Peyer's patch (tissue), 4 donors: ENCODE data around the gene ELAVL4.

ENCODE experiments used
- POLR2A ChIP-seq, 2 donors: fragments of 450-650 bp; IDR thresholded peaks; one replicate each; pipeline ENCODE4 v1.5.1; 2017; ENCODE audit warnings: antibody characterized with exemption in 2 of 2, mild to moderate bottlenecking in 2 of 2, moderate library complexity in 2 of 2
- TF ChIP-seq, protein P1 (sequence below), 6 experiments: fragments of 450-650 bp in 4 of 6; fragments of 200-600 bp in 2 of 6; sonication (generic) in 1 of 6; IDR thresholded peaks; one replicate each; pipeline ENCODE4 v1.5.1; 2017 to 2019; ENCODE audit warnings: antibody characterized with exemption in 6 of 6, mild to moderate bottlenecking in 3 of 6, moderate library complexity in 1 of 6

DNA sequence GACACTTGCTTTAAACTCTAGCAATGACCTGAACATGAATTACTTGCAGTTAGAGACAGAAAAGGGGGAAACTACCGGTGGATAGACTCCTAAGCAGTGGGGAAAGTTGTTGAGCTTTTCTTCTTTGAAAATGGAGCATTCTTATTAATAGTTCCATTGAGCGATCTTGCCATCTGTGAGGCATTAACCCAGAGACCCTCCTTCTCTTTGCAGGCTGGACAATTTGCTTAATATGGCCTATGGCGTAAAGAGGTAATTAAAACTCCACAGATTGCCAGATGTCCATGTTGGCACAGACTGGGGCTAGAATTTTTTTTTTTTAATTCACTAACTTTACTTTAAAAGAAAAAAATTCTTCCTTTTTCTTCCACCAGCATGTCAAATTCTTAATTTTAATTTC is 88.5 kb downstream of the ELAVL4 start:
- TF ChIP-seq, protein P1, sequence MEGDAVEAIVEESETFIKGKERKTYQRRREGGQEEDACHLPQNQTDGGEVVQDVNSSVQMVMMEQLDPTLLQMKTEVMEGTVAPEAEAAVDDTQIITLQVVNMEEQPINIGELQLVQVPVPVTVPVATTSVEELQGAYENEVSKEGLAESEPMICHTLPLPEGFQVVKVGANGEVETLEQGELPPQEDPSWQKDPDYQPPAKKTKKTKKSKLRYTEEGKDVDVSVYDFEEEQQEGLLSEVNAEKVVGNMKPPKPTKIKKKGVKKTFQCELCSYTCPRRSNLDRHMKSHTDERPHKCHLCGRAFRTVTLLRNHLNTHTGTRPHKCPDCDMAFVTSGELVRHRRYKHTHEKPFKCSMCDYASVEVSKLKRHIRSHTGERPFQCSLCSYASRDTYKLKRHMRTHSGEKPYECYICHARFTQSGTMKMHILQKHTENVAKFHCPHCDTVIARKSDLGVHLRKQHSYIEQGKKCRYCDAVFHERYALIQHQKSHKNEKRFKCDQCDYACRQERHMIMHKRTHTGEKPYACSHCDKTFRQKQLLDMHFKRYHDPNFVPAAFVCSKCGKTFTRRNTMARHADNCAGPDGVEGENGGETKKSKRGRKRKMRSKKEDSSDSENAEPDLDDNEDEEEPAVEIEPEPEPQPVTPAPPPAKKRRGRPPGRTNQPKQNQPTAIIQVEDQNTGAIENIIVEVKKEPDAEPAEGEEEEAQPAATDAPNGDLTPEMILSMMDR (IDR thresholded peaks at IDR 0.05), result no peak
- TF ChIP-seq POLR2A (IDR thresholded peaks at IDR 0.05), result no peak
